Renal cortical epithelial cell (primary cell): Measurements from ENCODE around the gene LPIN2. TPM values are rescaled to one million over a fixed set of nuclear protein-coding genes. Genes with fewer than 3 reads are reported as not detected.
"Not testable (repeated sequence)": the region's sequence is repeated elsewhere in the genome, so short reads cannot be mapped to it uniquely, and the experiment has no call there.

ENCODE experiments used
- DNase-seq: peaks from one replicate; pipeline ENCODE4 v3.0.0-alpha.2; 2011; ENCODE audit warnings: low read depth
- total RNA-seq: library from RNA; depleted of rRNA; stranded (reverse); fragments of >200 nt; gene quantifications from 2 replicates; pipeline ENCODE4 v1.2.3, GENCODE V29; 2014

Gene LPIN2
- total RNA-seq, 1 donor from 2014 or later, result 56.0 TPM

- DNase-seq, result no peak
Measured at GRCh38 chr18:3007491-3007890, 5.5 kb downstream of the LPIN2 start.

GRCh38 chr18:3005462-3005861 lies 7.5 kb downstream of the LPIN2 start:
- DNase-seq, result no peak

- DNase-seq, result not testable (repeated sequence)
Measured at GRCh38 chr18:3003766-3004165, 9.2 kb downstream of the LPIN2 start.

DNA sequence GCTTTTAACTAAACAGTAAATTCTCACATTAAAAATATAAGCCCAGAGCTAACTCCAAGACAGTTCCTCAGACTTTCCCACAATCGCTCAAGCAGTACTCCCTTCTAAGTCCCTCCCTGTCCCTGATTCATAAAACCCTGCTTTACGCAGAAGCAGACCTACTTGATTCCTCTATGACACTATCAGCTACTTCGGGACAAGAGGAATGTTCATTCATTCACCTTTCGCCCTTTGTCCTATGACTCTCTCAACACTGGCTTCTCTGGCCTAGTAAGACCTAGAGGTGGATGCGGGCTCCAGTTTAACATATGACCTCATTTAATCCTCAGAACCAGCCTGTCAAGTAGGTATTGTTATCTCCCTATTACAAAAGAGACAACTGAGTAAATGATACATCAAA lies 10.2 kb downstream of the LPIN2 start:
- DNase-seq, result no peak

DNA sequence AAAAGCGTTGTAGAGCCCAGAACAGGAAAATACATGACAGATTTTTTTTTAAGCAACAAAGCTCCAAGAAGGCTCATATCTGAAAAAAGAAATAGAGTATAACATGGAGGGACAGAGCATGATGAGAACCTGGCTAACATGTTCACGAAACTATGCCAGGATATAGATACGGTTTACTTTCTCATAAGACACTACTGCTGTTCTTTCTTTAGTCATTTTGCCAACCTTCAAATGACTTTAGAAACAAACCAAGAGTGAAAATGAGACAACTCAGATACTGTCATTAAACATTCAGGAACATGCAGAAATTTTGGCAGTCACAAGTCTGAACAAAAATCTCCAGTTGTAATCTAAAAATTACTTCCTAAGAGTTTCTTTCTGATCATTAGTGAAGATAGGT lies 14.3 kb downstream of the LPIN2 start:
- DNase-seq, result no peak

- DNase-seq, result no peak
Measured at GRCh38 chr18:2997846-2998564, 14.9 kb downstream of the LPIN2 start.

- DNase-seq, result no peak
Measured at GRCh38 chr18:2997429-2997828, 15.5 kb downstream of the LPIN2 start.

GRCh38 chr18:2994603-2995432 lies 18.1 kb downstream of the LPIN2 start:
- DNase-seq, result no peak

GRCh38 chr18:2994020-2994589 lies 18.8 kb downstream of the LPIN2 start:
- DNase-seq, result no peak

DNA sequence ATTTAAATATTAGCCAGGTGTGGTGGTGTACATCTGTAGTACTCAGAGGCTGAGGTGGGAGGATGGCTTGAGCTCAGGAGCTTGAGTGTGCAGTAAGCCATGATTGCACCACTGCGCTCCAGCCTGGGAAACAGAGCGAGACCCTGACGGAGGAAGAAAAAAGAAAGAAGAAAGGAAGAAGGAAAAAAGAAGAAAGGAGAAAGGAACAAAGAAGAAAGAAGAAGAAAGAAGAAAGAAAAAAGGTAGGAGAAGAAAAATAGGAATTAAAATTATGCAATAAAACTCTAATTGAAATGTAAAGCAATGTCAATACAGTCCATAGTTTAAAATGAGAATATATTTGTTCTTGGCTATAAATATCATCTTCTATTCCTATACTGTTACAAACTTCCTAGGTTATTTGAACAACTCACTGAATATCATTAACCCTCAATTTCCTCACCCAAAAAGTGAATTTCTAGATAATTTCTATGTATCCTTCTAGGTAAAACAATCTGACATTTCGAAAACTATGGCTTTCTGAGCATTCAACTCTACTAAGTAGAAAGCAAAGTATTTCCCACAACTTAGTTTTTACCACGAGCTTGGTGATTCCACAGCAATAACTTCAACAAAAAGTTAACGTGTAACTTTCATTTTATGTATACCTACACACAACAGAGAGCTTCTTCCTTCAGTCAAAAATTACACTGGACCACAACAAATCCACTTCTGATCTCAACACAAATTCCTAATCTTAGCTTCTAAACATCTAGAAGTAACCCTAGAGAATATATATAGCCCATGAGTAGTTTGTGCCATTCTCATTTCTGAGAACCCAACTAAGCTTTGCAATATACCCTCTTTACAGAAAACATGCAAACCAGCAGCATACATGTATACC lies 19.7 kb downstream of the LPIN2 start:
- DNase-seq, result no peak

- DNase-seq, result no peak
Measured at GRCh38 chr18:2990956-2991640, 21.8 kb downstream of the LPIN2 start.

DNA sequence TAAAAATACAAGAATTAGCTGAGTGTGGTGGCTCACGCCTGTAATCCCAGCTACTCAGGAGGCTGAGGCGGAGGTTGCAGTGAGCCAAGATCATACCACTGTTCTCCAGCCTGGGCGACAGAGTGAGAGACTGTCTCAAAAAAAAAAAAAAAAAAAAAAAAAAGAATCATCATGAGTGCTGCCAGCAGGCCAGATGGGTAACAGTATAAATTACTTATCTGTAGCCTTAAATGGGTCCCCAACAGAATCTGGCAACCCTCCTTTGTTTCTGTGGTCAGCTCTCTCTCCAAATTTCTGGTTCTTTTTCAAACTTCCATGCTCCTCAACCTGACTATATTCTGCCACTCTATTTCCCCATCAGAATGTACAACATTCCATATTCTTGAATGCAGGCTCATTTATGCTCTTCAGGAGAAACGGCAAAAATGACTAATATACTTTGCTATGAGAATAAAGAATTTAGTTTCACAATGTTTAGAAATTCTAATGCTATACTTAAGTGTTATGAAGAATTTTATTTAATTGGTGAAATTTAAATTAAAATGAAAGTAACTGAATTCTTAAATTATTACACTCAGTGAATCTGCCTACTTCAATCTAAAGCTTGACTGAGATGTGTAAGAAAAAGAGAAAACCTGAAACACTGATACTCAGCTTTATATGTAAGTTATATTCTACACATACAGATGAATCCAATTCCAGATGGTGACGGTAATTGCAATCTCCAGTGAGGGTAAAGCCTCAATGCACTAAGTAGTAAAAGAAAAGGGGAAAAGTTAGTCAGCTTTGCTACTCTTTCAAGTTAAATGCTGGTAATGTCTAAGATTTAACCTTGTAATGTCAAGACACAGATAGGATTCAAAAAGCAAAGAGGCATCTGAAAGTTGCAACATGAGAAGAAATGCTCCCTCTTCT lies 24.8 kb downstream of the LPIN2 start:
- no peak for DNase-seq

DNA sequence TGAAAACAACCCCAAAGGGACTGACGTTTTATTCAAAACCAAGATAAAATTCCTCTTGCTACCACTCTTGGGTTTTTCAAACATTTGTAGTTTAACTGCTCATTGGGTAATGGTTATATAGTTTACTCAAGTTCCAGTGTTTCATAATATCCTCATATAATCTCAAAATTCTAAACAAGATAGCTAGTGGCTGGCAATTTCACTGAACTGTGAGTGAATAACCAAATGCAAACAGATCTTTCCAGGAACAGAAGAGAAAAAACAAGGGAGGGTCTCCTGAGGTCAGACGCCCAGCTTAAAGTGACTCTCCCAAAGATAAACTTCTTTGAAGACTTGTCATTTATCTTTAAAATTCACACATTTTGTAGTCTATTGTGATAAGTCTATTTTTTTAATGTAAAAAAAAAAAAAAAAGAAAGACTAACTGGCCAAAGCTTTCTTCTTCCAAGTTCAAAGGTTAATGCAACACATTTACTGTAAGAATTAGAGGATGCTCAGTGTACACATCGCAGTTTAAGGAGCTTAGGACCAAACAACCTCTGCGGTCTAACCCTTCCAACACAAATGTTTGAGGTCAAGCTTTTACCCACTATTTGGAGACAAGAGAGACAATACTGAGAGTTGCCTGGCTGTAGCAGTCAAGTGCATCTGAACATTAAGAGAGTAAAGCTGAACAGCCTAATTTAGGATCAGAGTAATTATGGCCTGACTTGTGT lies 26.6 kb downstream of the LPIN2 start:
- no peak for DNase-seq

DNA sequence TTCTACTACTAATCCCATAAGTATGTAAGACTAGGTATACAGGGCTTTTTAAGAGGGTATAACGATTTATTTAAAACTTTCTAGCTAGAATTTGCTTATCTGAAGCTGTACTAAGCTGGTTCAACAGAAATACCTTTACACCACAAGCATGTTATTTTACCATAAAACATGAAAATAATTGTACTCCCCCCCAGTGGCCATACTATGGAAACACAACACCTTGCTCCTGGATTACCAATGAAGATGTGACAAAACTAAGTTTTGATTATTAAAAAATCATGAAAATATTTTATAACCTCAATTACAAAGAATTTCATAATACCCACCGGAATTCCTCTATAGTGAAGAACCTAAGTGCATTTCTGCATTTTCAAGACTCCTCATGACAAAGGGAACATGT lies 27.3 kb downstream of the LPIN2 start:
- DNase-seq, result peak; percentile 67

GRCh38 chr18:2984703-2985261 lies 28.2 kb downstream of the LPIN2 start:
- DNase-seq, result peak; percentile 88

DNA sequence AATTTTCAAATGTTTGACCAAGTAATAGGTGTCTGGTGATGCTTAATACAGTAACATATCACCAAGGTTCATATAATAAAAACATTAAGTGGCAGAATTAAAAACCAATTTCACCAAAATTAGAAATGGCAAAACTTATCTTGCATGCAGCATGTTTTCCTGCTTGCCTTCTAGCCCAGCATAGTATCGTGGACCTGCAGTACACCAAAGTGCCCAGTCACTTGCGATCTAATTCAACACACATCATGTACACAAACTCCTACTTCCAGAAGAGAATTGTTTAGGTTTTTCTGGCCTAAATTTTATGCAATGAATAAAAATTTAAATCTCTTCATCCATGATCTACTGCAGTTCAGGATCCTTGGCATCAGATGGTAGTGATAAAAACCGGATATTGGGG lies 28.9 kb downstream of the LPIN2 start:
- no peak for DNase-seq

- no peak for DNase-seq
Measured at GRCh38 chr18:2983296-2983695, 29.6 kb downstream of the LPIN2 start.

GRCh38 chr18:2982452-2983269 lies 30.3 kb downstream of the LPIN2 start:
- DNase-seq, result peak; percentile 62
